ENCODE data around the gene CD226.
"Not testable (repeated sequence)": the region's sequence is repeated elsewhere in the genome, so short reads cannot be mapped to it uniquely, and the experiment has no call there.

Gene CD226

GRCh38 chr18:69948256-69948655, 583 bp upstream of the CD226 start:
- H3K9me3 Mint-ChIP-seq: peaks cover 5% of the 10 kb centered on the region
- no peak overlapping the region for H3K4me3 Mint-ChIP-seq
- H3K36me3 Mint-ChIP-seq: peaks cover 51% of the 10 kb centered on the region
- H3K4me1 Mint-ChIP-seq: peaks cover 54% of the 10 kb centered on the region
- CTCF ChIA-PET: no interaction called here
- no peak for DNase-seq
- H3K27ac Mint-ChIP-seq: no peak overlapping the region
- no peaks in the 10 kb centered on the region for H3K27me3 Mint-ChIP-seq

- Mint-ChIP-seq H3K36me3 (peaks cover 58% of the 10 kb centered on the region), H3K27ac (no peak overlapping the region), H3K4me3 (no peak overlapping the region), H3K27me3 (no peaks in the 10 kb centered on the region), H3K4me1 (peaks cover 57% of the 10 kb centered on the region), H3K9me3 (peaks cover 15% of the 10 kb centered on the region)
- CTCF ChIA-PET: interaction anchor here (1.1 to 2.8 kb wide), 4 partner anchors 10 to 309 kb away, joined by 3 to 14 read pairs (median 4); no protein-coding TSS in a partner anchor
- DNase-seq: no peak
These were observed 991 bp downstream of the CD226 start for GRCh38 chr18:69946608-69947155.

GRCh38 chr18:69945220-69946114, 2.2 kb downstream of the CD226 start:
- Mint-ChIP-seq H3K4me1 (peaks cover 57% of the 10 kb centered on the region), H3K9me3 (peaks cover 18% of the 10 kb centered on the region), H3K36me3 (peaks cover 65% of the 10 kb centered on the region), H3K27me3 (no peaks in the 10 kb centered on the region), H3K27ac (no peak overlapping the region), H3K4me3 (no peak overlapping the region)
- DNase-seq: peak; percentile 22
- CTCF ChIA-PET: interaction anchor here (0.9 to 2.8 kb wide), 4 partner anchors 10 to 308 kb away, joined by 3 to 14 read pairs (median 4); no protein-coding TSS in a partner anchor

GRCh38 chr18:69944436-69944835, 3.2 kb downstream of the CD226 start:
- no peaks in the 10 kb centered on the region for H3K27me3 Mint-ChIP-seq
- DNase-seq: peak; percentile 46
- CTCF ChIA-PET: interaction anchor here (0.7 to 2.8 kb wide), 5 partner anchors 9 to 46 kb away, joined by 3 to 14 read pairs (median 4); no protein-coding TSS in a partner anchor
- H3K4me3 Mint-ChIP-seq: no peak overlapping the region
- H3K9me3 Mint-ChIP-seq: peaks cover 26% of the 10 kb centered on the region
- H3K4me1 Mint-ChIP-seq: peaks cover 65% of the 10 kb centered on the region
- peaks cover 76% of the 10 kb centered on the region for H3K36me3 Mint-ChIP-seq
- H3K27ac Mint-ChIP-seq: no peak overlapping the region

- peaks cover 68% of the 10 kb centered on the region for H3K4me1 Mint-ChIP-seq
- peaks cover 88% of the 10 kb centered on the region for H3K36me3 Mint-ChIP-seq
- CTCF ChIA-PET: interaction anchor here (2.6 kb wide), 1 partner anchor 17 kb away, joined by 9 read pairs; no protein-coding TSS in a partner anchor
- H3K27me3 Mint-ChIP-seq: no peaks in the 10 kb centered on the region
- no peak overlapping the region for H3K4me3 Mint-ChIP-seq
- no peak for DNase-seq
- peak overlapping the region; percentile 24 for H3K27ac Mint-ChIP-seq
- H3K9me3 Mint-ChIP-seq: peaks cover 27% of the 10 kb centered on the region
These were observed 4.7 kb downstream of the CD226 start for GRCh38 chr18:69943021-69943420.

GRCh38 chr18:69941183-69941582, 6.5 kb downstream of the CD226 start:
- no peak overlapping the region for H3K4me3 Mint-ChIP-seq
- H3K27me3 Mint-ChIP-seq: no peaks in the 10 kb centered on the region
- H3K9me3 Mint-ChIP-seq: peaks cover 27% of the 10 kb centered on the region
- peaks cover 58% of the 10 kb centered on the region for H3K4me1 Mint-ChIP-seq
- CTCF ChIA-PET: no interaction called here
- peaks cover 93% of the 10 kb centered on the region for H3K36me3 Mint-ChIP-seq
- no peak for DNase-seq
- no peak overlapping the region for H3K27ac Mint-ChIP-seq

GRCh38 chr18:69939812-69940211, 7.9 kb downstream of the CD226 start:
- Mint-ChIP-seq H3K4me1 (peaks cover 45% of the 10 kb centered on the region), H3K36me3 (peaks cover 89% of the 10 kb centered on the region), H3K9me3 (peaks cover 27% of the 10 kb centered on the region)
- H3K27ac Mint-ChIP-seq, DNase-seq, CTCF ChIA-PET, H3K4me3 Mint-ChIP-seq, H3K27me3 Mint-ChIP-seq: not testable (repeated sequence)

- CTCF ChIA-PET: interaction anchor here (2.9 to 3.1 kb wide), 2 partner anchors 9 to 24 kb away, joined by 14 read pairs; no protein-coding TSS in a partner anchor
- peaks cover 15% of the 10 kb centered on the region for H3K4me1 Mint-ChIP-seq
- H3K36me3 Mint-ChIP-seq: peaks cover 58% of the 10 kb centered on the region
- peak; percentile 25 for DNase-seq
- H3K27ac Mint-ChIP-seq: no peak overlapping the region
- peaks cover 11% of the 10 kb centered on the region for H3K9me3 Mint-ChIP-seq
- no peak overlapping the region for H3K4me3 Mint-ChIP-seq
- H3K27me3 Mint-ChIP-seq: no peaks in the 10 kb centered on the region
These were observed 11.5 kb downstream of the CD226 start for GRCh38 chr18:69936191-69936558.

- peaks cover 56% of the 10 kb centered on the region for H3K36me3 Mint-ChIP-seq
- DNase-seq: peak; percentile 86
- peaks cover 9% of the 10 kb centered on the region for H3K9me3 Mint-ChIP-seq
- H3K4me1 Mint-ChIP-seq: peaks cover 14% of the 10 kb centered on the region
- no peaks in the 10 kb centered on the region for H3K27me3 Mint-ChIP-seq
- H3K27ac Mint-ChIP-seq: no peak overlapping the region
- no peak overlapping the region for H3K4me3 Mint-ChIP-seq
- CTCF ChIA-PET: interaction anchor here (0.6 to 3.1 kb wide), 5 partner anchors 9 to 24 kb away, joined by 3 to 14 read pairs (median 7); no protein-coding TSS in a partner anchor
These were observed 12.1 kb downstream of the CD226 start for GRCh38 chr18:69935319-69936190.

- Mint-ChIP-seq H3K27me3 (no peaks in the 10 kb centered on the region), H3K4me3 (no peak overlapping the region), H3K9me3 (peaks cover 2% of the 10 kb centered on the region), H3K4me1 (peaks cover 9% of the 10 kb centered on the region), H3K27ac (no peak overlapping the region), H3K36me3 (peaks cover 56% of the 10 kb centered on the region)
- no peak for DNase-seq
- CTCF ChIA-PET: interaction anchor here (0.6 to 3.1 kb wide), 4 partner anchors 10 to 25 kb away, joined by 3 to 14 read pairs (median 10); no protein-coding TSS in a partner anchor
These were observed 12.9 kb downstream of the CD226 start for GRCh38 chr18:69934601-69935265.

- Mint-ChIP-seq H3K27me3 (no peaks in the 10 kb centered on the region), H3K9me3 (no peaks in the 10 kb centered on the region), H3K4me1 (peaks cover 20% of the 10 kb centered on the region), H3K36me3 (peaks cover 54% of the 10 kb centered on the region), H3K27ac (no peak overlapping the region), H3K4me3 (no peak overlapping the region)
- CTCF ChIA-PET: no interaction called here
- no peak for DNase-seq
These were observed 18.5 kb downstream of the CD226 start for GRCh38 chr18:69929041-69929774.

- no peaks in the 10 kb centered on the region for H3K9me3 Mint-ChIP-seq
- no peak for DNase-seq
- no peak overlapping the region for H3K4me3 Mint-ChIP-seq
- H3K4me1 Mint-ChIP-seq: peaks cover 30% of the 10 kb centered on the region
- CTCF ChIA-PET: no interaction called here
- H3K36me3 Mint-ChIP-seq: peaks cover 67% of the 10 kb centered on the region
- no peaks in the 10 kb centered on the region for H3K27me3 Mint-ChIP-seq
- no peak overlapping the region for H3K27ac Mint-ChIP-seq
These were observed 31.3 kb downstream of the CD226 start for GRCh38 chr18:69916412-69916811.

GRCh38 chr18:69908838-69909237, 38.8 kb downstream of the CD226 start:
- CTCF ChIA-PET: interaction anchor here (0.9 to 1.3 kb wide), 2 partner anchors 10 to 35 kb away, joined by 3 to 4 read pairs; no protein-coding TSS in a partner anchor
- Mint-ChIP-seq H3K27me3 (no peaks in the 10 kb centered on the region), H3K4me3 (no peak overlapping the region), H3K36me3 (peaks cover 62% of the 10 kb centered on the region), H3K9me3 (no peaks in the 10 kb centered on the region), H3K4me1 (peaks cover 39% of the 10 kb centered on the region), H3K27ac (no peak overlapping the region)
- DNase-seq: no peak

All from activated naive CD4-positive, alpha-beta T cell treated with anti-CD3 and anti-CD28 coated beads, Interleukin-2, amount 10 ng/mL, durations not matched to agents 7 days and 5 days (primary cell).